NT2/D1 (cell line): ENCODE results near the gene LRRC71.
A peak's percentile ranks its signal among the peaks of the same experiment; 100 is the strongest.

Experiments used
- DNase-seq: peaks from one replicate; pipeline ENCODE4 v3.0.0-alpha.2; 2011; ENCODE audit warnings: low read depth, low spot score
- H3K27me3 ChIP-seq: 2 replicates; pipeline ENCODE4 v1.6.0; 2011; ENCODE audit warnings: mild to moderate bottlenecking; ENCODE audit not compliant: insufficient read length, insufficient read depth
- H3K36me3 ChIP-seq: 2 replicates; pipeline ENCODE4 v1.6.1; 2011; ENCODE audit warnings: mild to moderate bottlenecking, low read length, mixed read lengths; ENCODE audit not compliant: insufficient read depth, insufficient read length
- H3K4me1 ChIP-seq: 2 replicates; pipeline ENCODE4 v1.5.1; 2011; ENCODE audit not compliant: insufficient read depth, insufficient read length
- H3K4me3 ChIP-seq: 2 replicates; pipeline ENCODE4 v1.5.1; 2011; ENCODE audit warnings: low read depth; ENCODE audit not compliant: insufficient read length
- H3K9ac ChIP-seq: 2 replicates; pipeline ENCODE4 v1.6.0; 2011; ENCODE audit warnings: low read depth; ENCODE audit not compliant: insufficient read length
- H3K9me3 ChIP-seq: 2 replicates; pipeline ENCODE4 v1.5.1; 2011; ENCODE audit warnings: mild to moderate bottlenecking, low read length; ENCODE audit not compliant: insufficient read depth
- SUZ12 ChIP-seq: IDR thresholded peaks from 2 replicates; pipeline ENCODE4 v1.6.1; 2011; ENCODE audit not compliant: insufficient read length, insufficient read depth; ENCODE audit errors: extremely low read depth
- YY1 ChIP-seq: IDR thresholded peaks from 2 replicates; pipeline ENCODE4 v1.6.1; 2011; ENCODE audit not compliant: insufficient read length, insufficient read depth
- ZNF274 ChIP-seq: IDR thresholded peaks from 2 replicates; pipeline ENCODE4 v1.6.1; 2011; ENCODE audit warnings: mild to moderate bottlenecking, low read depth, low read length

The LRRC71 gene

GRCh38 chr1:156885880-156886355, 34.5 kb upstream of the LRRC71 start:
- Histone ChIP-seq H3K4me3 (no peak overlapping the region), H3K36me3 (no peaks in the 10 kb centered on the region), H3K9me3 (no peaks in the 10 kb centered on the region), H3K9ac (no peak overlapping the region), H3K27me3 (peaks cover 2% of the 10 kb centered on the region), H3K4me1 (peaks cover 53% of the 10 kb centered on the region)
- TF ChIP-seq SUZ12 (no peak), YY1 (no peak), ZNF274 (no peak)
- no peak for DNase-seq

- H3K36me3 ChIP-seq, result no peaks in the 10 kb centered on the region
- no peak overlapping the region for H3K4me3 ChIP-seq
- no peak overlapping the region for H3K9ac ChIP-seq
- H3K27me3 ChIP-seq, result peaks cover 8% of the 10 kb centered on the region
- TF ChIP-seq ZNF274 (no peak), YY1 (no peak), SUZ12 (no peak)
- no peak for DNase-seq
- no peaks in the 10 kb centered on the region for H3K9me3 ChIP-seq
- peaks cover 49% of the 10 kb centered on the region for H3K4me1 ChIP-seq
These were observed 33.7 kb upstream of the LRRC71 start for GRCh38 chr1:156886583-156887281.

GRCh38 chr1:156887317-156887716, 33.1 kb upstream of the LRRC71 start:
- H3K4me1 ChIP-seq, result peaks cover 45% of the 10 kb centered on the region
- peaks cover 12% of the 10 kb centered on the region for H3K27me3 ChIP-seq
- H3K9ac ChIP-seq, result no peak overlapping the region
- DNase-seq, result no peak
- no peaks in the 10 kb centered on the region for H3K9me3 ChIP-seq
- peak overlapping the region; percentile 8 for H3K4me3 ChIP-seq
- no peaks in the 10 kb centered on the region for H3K36me3 ChIP-seq
- no peak for TF ChIP-seq YY1

- no peaks in the 10 kb centered on the region for H3K9me3 ChIP-seq
- peak overlapping the region; percentile 53 for H3K9ac ChIP-seq
- no peak for DNase-seq
- peaks cover 42% of the 10 kb centered on the region for H3K4me1 ChIP-seq
- H3K27me3 ChIP-seq, result peaks cover 12% of the 10 kb centered on the region
- H3K4me3 ChIP-seq, result no peak overlapping the region
- H3K36me3 ChIP-seq, result no peaks in the 10 kb centered on the region
- TF ChIP-seq ZNF274, result no peak
- TF ChIP-seq SUZ12, result no peak
- TF ChIP-seq YY1, result no peak
These were observed 32.7 kb upstream of the LRRC71 start for GRCh38 chr1:156887734-156888133.

- Histone ChIP-seq H3K9me3 (no peaks in the 10 kb centered on the region), H3K9ac (no peak overlapping the region), H3K36me3 (no peaks in the 10 kb centered on the region), H3K4me1 (peaks cover 43% of the 10 kb centered on the region), H3K4me3 (no peak overlapping the region), H3K27me3 (peaks cover 20% of the 10 kb centered on the region)
- DNase-seq, result peak; percentile 97
- TF ChIP-seq ZNF274, result no peak
- TF ChIP-seq SUZ12, result no peak
- TF ChIP-seq YY1, result no peak
These were observed 30.4 kb upstream of the LRRC71 start for GRCh38 chr1:156889802-156890580.

- DNase-seq, result peak; percentile 95
- H3K27me3 ChIP-seq, result peaks cover 20% of the 10 kb centered on the region
- TF ChIP-seq SUZ12, result no peak
- TF ChIP-seq ZNF274, result no peak
- no peak for TF ChIP-seq YY1
- no peaks in the 10 kb centered on the region for H3K9me3 ChIP-seq
- no peaks in the 10 kb centered on the region for H3K36me3 ChIP-seq
- H3K4me3 ChIP-seq, result no peak overlapping the region
- H3K9ac ChIP-seq, result peak overlapping the region; percentile 66
- peaks cover 38% of the 10 kb centered on the region for H3K4me1 ChIP-seq
These were observed 28.0 kb upstream of the LRRC71 start for GRCh38 chr1:156892190-156893047.
